GM12878 (cell line): ENCODE results near the gene DOCK9. TPM values are rescaled to one million over a fixed set of nuclear protein-coding genes. Genes with fewer than 3 reads are reported as not detected.

Source experiments
- ATAC-seq: fragments of 200-7000 bp; cut with Tn5 transposase; 3 replicates; pipeline ENCODE4 v1.9.1; 2020; ENCODE audit warnings: mild to moderate bottlenecking, moderate library complexity
- BruUV-seq: library from RNA; stranded (reverse); fragments of 400-500 nt; replicated peaks from 2 replicates; lab custom pipeline; 2021; lab: Mats Ljungman, UMichigan
- CTCF ChIA-PET: fragments of 300-600 bp; sonication (Branson Sonifier 250); formaldehyde crosslinking; extraction: SDS; loops from one replicate; lab custom pipeline; 2021; ENCODE audit warnings: inconsistent platforms; lab: Yijun Ruan, JAX
- POLR2A ChIA-PET: fragments of 350-600 bp; formaldehyde crosslinking; extraction: SDS; loops from one replicate; lab custom pipeline; 2021; ENCODE audit warnings: inconsistent platforms; lab: Charles Lee
- RAD21 ChIA-PET: fragments of 300-600 bp; sonication (Branson Sonifier 250); formaldehyde crosslinking; loops from one replicate; lab custom pipeline; 2023; ENCODE audit warnings: antibody characterized with exemption; ENCODE audit not compliant: unreplicated experiment; lab: Charles Lee
- SMC1A ChIA-PET: fragments of 300-600 bp; sonication (Branson Sonifier 250); formaldehyde crosslinking; loops from one replicate; lab custom pipeline; 2023; ENCODE audit not compliant: unreplicated experiment, uncharacterized antibody; lab: Charles Lee
- DNase-seq: peaks from one replicate; pipeline ENCODE4 v3.0.0-alpha.2; 2011; ENCODE audit warnings: low read depth, low spot score
- FAIRE-seq: peaks from 3 replicates; lab custom pipeline; 2011; peaks lifted over from hg19 to GRCh38; lab: Jason Lieb, UNC
- H2AFZ ChIP-seq: 2 replicates; pipeline ENCODE4 v1.6.0; 2011; ENCODE audit warnings: low read depth, low read length, control low read depth; ENCODE audit not compliant: control insufficient read depth
- H3K27ac ChIP-seq: 2 replicates; pipeline ENCODE4 v1.5.1; 2011; ENCODE audit warnings: control low read depth; ENCODE audit not compliant: control insufficient read depth, insufficient read depth
- H3K27me3 ChIP-seq, 2 experiments: replicated peaks in 1 of 2; 2 replicates each; pipeline versions ENCODE4 v1.6.0 to v1.6.1; 2011; ENCODE audit warnings: low read length in 1 of 2; ENCODE audit not compliant: control insufficient read depth in 2 of 2, insufficient read depth in 2 of 2
- H3K36me3 ChIP-seq, 2 experiments: 2 replicates each; pipeline ENCODE4 v1.5.1; 2011; ENCODE audit warnings: low read length in 1 of 2; ENCODE audit not compliant: control insufficient read depth in 2 of 2, insufficient read depth in 2 of 2
- H3K4me1 ChIP-seq: 2 replicates; pipeline ENCODE4 v1.6.1; 2011; ENCODE audit warnings: mild to moderate bottlenecking, low read length, moderate library complexity, mixed read lengths; ENCODE audit not compliant: control insufficient read depth, insufficient read depth
- H3K4me2 ChIP-seq: 2 replicates; pipeline ENCODE4 v1.6.0; 2011; ENCODE audit warnings: control low read depth; ENCODE audit not compliant: control insufficient read depth, insufficient read depth
- H3K4me3 ChIP-seq: fragments of 200-600 bp; sonication (generic); 2 replicates; pipeline ENCODE4 v1.5.1; 2016
- H3K79me2 ChIP-seq: 2 replicates; pipeline ENCODE4 v1.6.0; 2011; ENCODE audit warnings: low read length; ENCODE audit not compliant: control insufficient read depth, insufficient read depth
- H3K9ac ChIP-seq: 2 replicates; pipeline ENCODE4 v1.8.0; 2011; ENCODE audit warnings: low read length, control low read depth, mixed read lengths; ENCODE audit not compliant: control insufficient read depth, insufficient read depth
- H3K9me3 ChIP-seq: replicated peaks from 3 replicates; pipeline ENCODE4 v1.5.1; 2011; ENCODE audit warnings: mild to moderate bottlenecking, low read length; ENCODE audit not compliant: control insufficient read depth, insufficient read depth
- H4K20me1 ChIP-seq: 2 replicates; pipeline ENCODE4 v1.6.0; 2011; ENCODE audit not compliant: control insufficient read depth, insufficient read depth
- ASH2L ChIP-seq: fragments of 300-600, 200-600 bp; sonication (generic); IDR thresholded peaks from 2 replicates; pipeline ENCODE4 v1.6.1; 2017; ENCODE audit warnings: low read depth, mild to moderate bottlenecking, borderline replicate concordance
- BHLHE40 ChIP-seq, 2 experiments: fragments of 450-650 bp in 1 of 2; IDR thresholded peaks; 2 replicates each; pipeline ENCODE4 v1.6.1; 2011 to 2017; ENCODE audit warnings: low read depth in 2 of 2, borderline replicate concordance in 1 of 2, improper control_type of control experiment in 1 of 2, low read length in 1 of 2, mild to moderate bottlenecking in 1 of 2
- EGR1 ChIP-seq, 2 experiments: IDR thresholded peaks; 1 replicate in 1 of 2; 2 replicates in 1 of 2; pipeline ENCODE4 v1.6.1; 2011 to 2012; ENCODE audit warnings: low read depth in 2 of 2, low read length in 2 of 2, borderline replicate concordance in 1 of 2, mild to moderate bottlenecking in 1 of 2, moderate library complexity in 1 of 2
- EP300 ChIP-seq, 2 experiments: fragments of 150-350 bp in 1 of 2; IDR thresholded peaks; 2 replicates each; pipeline ENCODE4 v1.6.1; 2011 to 2012; ENCODE audit warnings: low read depth in 2 of 2, low read length in 2 of 2, borderline replicate concordance in 1 of 2, improper control_type of control experiment in 1 of 2, inconsistent platforms in 1 of 2; ENCODE audit not compliant: control insufficient read depth in 1 of 2
- FOS ChIP-seq: IDR thresholded peaks from 3 replicates; pipeline ENCODE4 v1.6.1; 2011; ENCODE audit warnings: borderline replicate concordance; ENCODE audit not compliant: insufficient read length; ENCODE audit errors: extremely low read depth
- IRF5 ChIP-seq: fragments of 450-650 bp; IDR thresholded peaks from 2 replicates; pipeline ENCODE4 v1.6.1; 2017; ENCODE audit warnings: borderline replicate concordance
- NFIC ChIP-seq: IDR thresholded peaks from 2 replicates; pipeline ENCODE4 v1.6.1; 2012; ENCODE audit warnings: low read depth, mild to moderate bottlenecking, inconsistent platforms, low read length, moderate library complexity
- NFXL1 ChIP-seq: fragments of 450-650 bp; IDR thresholded peaks from 2 replicates; pipeline ENCODE4 v1.6.1; 2017; ENCODE audit warnings: antibody characterized with exemption, mild to moderate bottlenecking, borderline replicate concordance
- POLR2AphosphoS5 ChIP-seq: IDR thresholded peaks from 2 replicates; pipeline ENCODE4 v1.6.1; 2011; ENCODE audit warnings: mild to moderate bottlenecking, low read length, inconsistent platforms
- SP1 ChIP-seq: IDR thresholded peaks from one replicate; pipeline ENCODE4 v1.6.1; 2011; ENCODE audit warnings: low read depth, low read length
- STAT3 ChIP-seq: IDR thresholded peaks from 2 replicates; pipeline ENCODE4 v1.6.1; 2011; ENCODE audit warnings: low read depth, low read length, improper control_type of control experiment
- TARDBP ChIP-seq: IDR thresholded peaks from 2 replicates; pipeline ENCODE4 v1.6.1; 2016; ENCODE audit warnings: borderline replicate concordance
- TCF12 ChIP-seq: IDR thresholded peaks from 2 replicates; pipeline ENCODE4 v1.6.1; 2011; ENCODE audit warnings: low read depth, mild to moderate bottlenecking, low read length
- ZNF24 ChIP-seq: fragments of 450-650 bp; IDR thresholded peaks from 2 replicates; pipeline ENCODE4 v1.6.1; 2017; ENCODE audit warnings: antibody characterized with exemption, mild to moderate bottlenecking
- ZNF622 ChIP-seq: fragments of 450-650 bp; IDR thresholded peaks from 2 replicates; pipeline ENCODE4 v1.6.1; 2017; ENCODE audit warnings: mild to moderate bottlenecking, inconsistent platforms
- WGBS: methylation state at CpG from one replicate; pipeline ENCODE4 v1.1.6; 2016; ENCODE audit warnings: low lambda C conversion rate; ENCODE audit not compliant: insufficient replicate concordance, insufficient coverage; ENCODE audit errors: missing lambda C conversion rate; 5-methylcytosine and 5-hydroxymethylcytosine counted together
- in situ Hi-C: fragments of 300-500 bp; cut with MboI; formaldehyde crosslinking; loops from 9 replicates; pipeline ENCODE4 v1.14.3; 2018; ENCODE audit warnings: mixed read lengths
- intact Hi-C: fragments of 100-400 bp; cut with micrococcal nuclease; formaldehyde crosslinking; loops from one replicate; pipeline ENCODE4 v1.14.2; 2022; ENCODE audit not compliant: unreplicated experiment
- polyA plus RNA-seq, 11 experiments: library from polyadenylated mRNA; depleted of rRNA in 4 of 11; unstranded in 6 of 11; stranded (reverse) in 5 of 11; fragments of >200 nt; fragmentation: Nextera tagmentation in 4 of 11; fragmentation: Illumina TruSeq in 1 of 11; extraction: Ambion mirVana in 4 of 11; extraction: Trizol in 1 of 11; gene quantifications; 1 replicate in 1 of 11; 2 replicates in 10 of 11; pipeline versions ENCODE4 v1.2.1 to v1.2.3, GENCODE V29; 2011 to 2016; ENCODE audit warnings: inconsistent platforms in 2 of 11, missing spikeins in 2 of 11, low read depth in 1 of 11
- total RNA-seq, 4 experiments: library from RNA; depleted of rRNA in 3 of 4; stranded (reverse); fragments of >200 nt in 3 of 4; fragmentation: Illumina TruSeq in 1 of 4; extraction: Trizol in 1 of 4; gene quantifications; 2 replicates each; pipeline versions ENCODE4 v1.2.1 to v1.2.3, GENCODE V29; 2013 to 2021

Gene DOCK9
- total and polyA plus RNA-seq, 10 of the 15 experiments (the other 5 are each of a cell fraction or from before 2014, with no cell fraction given) = 0.09 to 2.9 (median 0.74) TPM

- H4K20me1 ChIP-seq = no peaks in the 10 kb centered on the region
- intact Hi-C loops = no loop called here
- ChIA-PET RAD21 (no interaction called here), CTCF (interaction anchor here (1.5 kb wide), 1 partner anchor 144 kb away, joined by 3 read pairs; no protein-coding TSS in a partner anchor), SMC1A (no interaction called here), POLR2A (no interaction called here)
- no peaks in the 10 kb centered on the region for H3K27me3 ChIP-seq
- no peak overlapping the region for H3K4me2 ChIP-seq
- TF ChIP-seq NFXL1 (no peak), POLR2AphosphoS5 (no peak), TARDBP (no peak), EGR1 (IDR thresholded peaks at IDR 0.05; ENCODE audit: borderline replicate concordance in 1 of 2, low read depth in 2 of 2, low read length in 2 of 2) (no peak), STAT3 (no peak), EP300 (IDR thresholded peaks at IDR 0.05; ENCODE audit: borderline replicate concordance in 1 of 2, control insufficient read depth in 1 of 2, low read depth in 2 of 2, low read length in 2 of 2) (no peak), ZNF622 (no peak), NFIC (no peak), SP1 (no peak), ASH2L (no peak), IRF5 (no peak), FOS (no peak), TCF12 (no peak), ZNF24 (no peak), BHLHE40 (IDR thresholded peaks at IDR 0.05; ENCODE audit: borderline replicate concordance in 1 of 2, low read depth in 2 of 2, low read length in 1 of 2) (no peak)
- no peak overlapping the region for H3K4me3 ChIP-seq
- H3K79me2 ChIP-seq = no peaks in the 10 kb centered on the region
- H3K9me3 ChIP-seq = no peaks in the 10 kb centered on the region; the same call in 1 of the 3 replicates
- no peak overlapping the region for H3K27ac ChIP-seq
- no peak overlapping the region for H2AFZ ChIP-seq
- H3K36me3 ChIP-seq = no peaks in the 10 kb centered on the region
- 53% methylated on average over 6 of the region's 6 CpGs for WGBS
- FAIRE-seq (no peak), ATAC-seq (no peak), DNase-seq (no peak)
- no peaks in the 10 kb centered on the region for H3K4me1 ChIP-seq
- in situ Hi-C loops = no loop called here
- BruUV-seq = no TSS peak
- no peak overlapping the region for H3K9ac ChIP-seq
These were observed 9.4 kb upstream of the DOCK9 start for GRCh38 chr13:98987275-98987674.
